GM10266 (cell line): ENCODE results near the gene MLLT11.
A peak's percentile ranks its signal among the peaks of the same experiment; 100 is the strongest.

Source experiments
- DNase-seq: peaks from one replicate; pipeline ENCODE4 v3.0.0; 2012; ENCODE audit errors: extremely low spot score
- TF ChIP-seq, protein P1 (sequence below): IDR thresholded peaks from 2 replicates; pipeline ENCODE4 v1.5.1; 2012; ENCODE audit warnings: mild to moderate bottlenecking, low read depth; ENCODE audit not compliant: control insufficient read depth, insufficient read depth; ENCODE audit errors: missing control alignments

Gene MLLT11

DNA sequence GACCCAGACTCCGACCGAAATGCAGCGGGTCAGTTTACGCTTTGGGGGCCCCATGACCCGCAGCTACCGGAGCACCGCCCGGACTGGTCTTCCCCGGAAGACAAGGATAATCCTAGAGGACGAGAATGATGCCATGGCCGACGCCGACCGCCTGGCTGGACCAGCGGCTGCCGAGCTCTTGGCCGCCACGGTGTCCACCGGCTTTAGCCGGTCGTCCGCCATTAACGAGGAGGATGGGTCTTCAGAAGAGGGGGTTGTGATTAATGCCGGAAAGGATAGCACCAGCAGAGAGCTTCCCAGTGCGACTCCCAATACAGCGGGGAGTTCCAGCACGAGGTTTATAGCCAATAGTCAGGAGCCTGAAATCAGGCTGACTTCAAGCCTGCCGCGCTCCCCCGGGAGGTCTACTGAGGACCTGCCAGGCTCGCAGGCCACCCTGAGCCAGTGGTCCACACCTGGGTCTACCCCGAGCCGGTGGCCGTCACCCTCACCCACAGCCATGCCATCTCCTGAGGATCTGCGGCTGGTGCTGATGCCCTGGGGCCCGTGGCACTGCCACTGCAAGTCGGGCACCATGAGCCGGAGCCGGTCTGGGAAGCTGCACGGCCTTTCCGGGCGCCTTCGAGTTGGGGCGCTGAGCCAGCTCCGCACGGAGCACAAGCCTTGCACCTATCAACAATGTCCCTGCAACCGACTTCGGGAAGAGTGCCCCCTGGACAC, 12.1 kb upstream of the MLLT11 start:
- TF ChIP-seq, protein P1, sequence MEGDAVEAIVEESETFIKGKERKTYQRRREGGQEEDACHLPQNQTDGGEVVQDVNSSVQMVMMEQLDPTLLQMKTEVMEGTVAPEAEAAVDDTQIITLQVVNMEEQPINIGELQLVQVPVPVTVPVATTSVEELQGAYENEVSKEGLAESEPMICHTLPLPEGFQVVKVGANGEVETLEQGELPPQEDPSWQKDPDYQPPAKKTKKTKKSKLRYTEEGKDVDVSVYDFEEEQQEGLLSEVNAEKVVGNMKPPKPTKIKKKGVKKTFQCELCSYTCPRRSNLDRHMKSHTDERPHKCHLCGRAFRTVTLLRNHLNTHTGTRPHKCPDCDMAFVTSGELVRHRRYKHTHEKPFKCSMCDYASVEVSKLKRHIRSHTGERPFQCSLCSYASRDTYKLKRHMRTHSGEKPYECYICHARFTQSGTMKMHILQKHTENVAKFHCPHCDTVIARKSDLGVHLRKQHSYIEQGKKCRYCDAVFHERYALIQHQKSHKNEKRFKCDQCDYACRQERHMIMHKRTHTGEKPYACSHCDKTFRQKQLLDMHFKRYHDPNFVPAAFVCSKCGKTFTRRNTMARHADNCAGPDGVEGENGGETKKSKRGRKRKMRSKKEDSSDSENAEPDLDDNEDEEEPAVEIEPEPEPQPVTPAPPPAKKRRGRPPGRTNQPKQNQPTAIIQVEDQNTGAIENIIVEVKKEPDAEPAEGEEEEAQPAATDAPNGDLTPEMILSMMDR = peak; percentile 52
- DNase-seq = peak; percentile 82

DNA sequence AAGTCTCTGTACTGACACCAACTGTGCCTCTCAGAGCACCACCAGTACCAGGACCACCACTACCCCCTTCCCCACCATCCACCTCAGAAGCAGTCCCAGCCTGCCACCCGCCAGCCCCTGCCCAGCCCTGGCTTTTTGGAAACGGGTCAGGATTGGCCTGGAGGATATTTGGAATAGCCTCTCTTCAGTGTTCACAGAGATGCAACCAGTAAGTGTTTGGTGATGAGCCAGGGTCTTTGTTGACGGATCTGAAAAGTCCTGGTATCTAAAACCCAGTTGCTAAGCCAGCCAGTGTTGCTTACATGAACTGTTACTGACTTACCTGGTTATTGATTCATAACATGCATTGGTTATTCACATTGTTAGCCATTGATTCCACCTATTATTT, 11.6 kb upstream of the MLLT11 start:
- TF ChIP-seq, protein P1 = no peak
- DNase-seq = no peak

DNA sequence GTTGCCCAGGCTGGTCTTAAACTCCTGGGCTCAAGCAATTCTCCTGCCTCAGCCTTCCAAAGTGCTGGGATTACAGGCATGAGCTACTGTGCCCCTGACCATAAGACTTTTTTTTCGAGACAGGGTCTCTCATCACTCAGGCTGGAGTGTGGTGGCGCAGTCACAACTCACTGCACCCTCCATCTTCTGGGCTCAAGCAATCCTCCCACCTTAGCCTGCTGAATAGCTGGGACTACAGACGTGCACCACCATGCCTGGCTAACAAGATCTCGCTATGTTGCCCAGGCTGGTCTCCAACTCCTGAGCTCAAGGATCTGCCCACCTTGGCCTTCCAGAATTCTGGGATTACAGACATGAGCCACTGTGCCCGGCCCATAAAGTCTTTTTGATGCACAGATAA, 10.7 kb upstream of the MLLT11 start:
- TF ChIP-seq, protein P1 = no peak
- DNase-seq = no peak

DNA sequence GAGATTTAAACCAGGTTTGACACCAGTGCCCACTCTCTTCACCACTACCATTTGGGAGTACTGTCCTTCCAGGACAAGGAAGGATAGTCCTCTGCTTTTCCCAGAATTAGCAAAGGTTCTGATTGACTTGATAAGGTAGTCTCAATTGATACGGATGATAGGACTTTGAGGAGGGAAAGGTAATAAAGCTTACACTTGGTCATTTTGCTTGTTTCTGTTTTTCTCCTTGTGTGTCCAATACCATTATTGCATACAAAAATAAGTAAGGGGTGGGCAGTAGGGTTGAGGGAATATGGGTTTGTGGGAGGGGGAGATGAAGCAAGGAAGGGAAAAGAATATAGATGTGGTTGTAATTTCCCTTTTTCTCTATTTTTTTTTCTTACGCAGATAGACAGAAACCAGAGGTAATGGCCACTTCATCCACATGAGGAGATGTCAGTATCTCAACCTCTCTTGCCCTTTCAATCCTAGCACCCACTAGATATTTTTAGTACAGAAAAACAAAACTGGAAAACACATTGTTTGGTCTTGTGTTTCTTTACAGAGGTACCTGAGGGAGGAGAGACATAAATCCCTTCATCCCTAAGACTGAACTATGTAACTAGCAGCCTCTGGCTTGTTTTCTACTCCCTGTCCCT, 10.0 kb upstream of the MLLT11 start:
- no peak for DNase-seq
- TF ChIP-seq, protein P1 = no peak

DNA sequence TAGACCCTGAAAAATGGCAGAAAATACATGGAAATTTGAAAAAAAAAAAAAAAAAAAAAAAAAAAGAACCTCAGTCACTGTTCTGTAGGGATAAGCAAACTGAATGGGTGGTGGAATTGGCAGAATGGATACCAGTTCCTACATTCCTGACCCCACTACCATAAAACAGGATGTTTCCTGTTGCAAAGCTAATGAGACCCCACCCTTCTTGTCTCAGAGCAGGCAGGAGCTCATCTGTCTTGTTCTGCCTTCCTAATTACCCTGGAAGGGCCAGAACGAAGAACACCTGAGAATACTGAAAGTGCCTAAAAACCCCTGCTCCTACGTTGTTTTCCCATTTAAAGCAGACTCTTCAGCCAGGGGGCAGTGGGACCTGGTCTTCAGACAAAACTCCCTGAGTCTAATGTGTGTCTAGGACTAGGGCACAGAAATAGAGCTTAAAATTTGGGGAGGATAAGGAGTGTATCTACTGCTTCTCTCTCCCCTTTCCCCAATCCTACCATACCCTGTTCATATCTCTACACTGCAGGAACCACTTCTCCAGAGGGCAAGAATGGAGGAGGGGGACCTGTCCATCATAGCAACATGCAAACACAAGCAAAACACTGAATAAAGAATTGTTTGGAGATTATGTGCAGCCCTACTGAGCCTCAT, 8.7 kb upstream of the MLLT11 start:
- no peak for DNase-seq
- TF ChIP-seq, protein P1 = no peak

DNA sequence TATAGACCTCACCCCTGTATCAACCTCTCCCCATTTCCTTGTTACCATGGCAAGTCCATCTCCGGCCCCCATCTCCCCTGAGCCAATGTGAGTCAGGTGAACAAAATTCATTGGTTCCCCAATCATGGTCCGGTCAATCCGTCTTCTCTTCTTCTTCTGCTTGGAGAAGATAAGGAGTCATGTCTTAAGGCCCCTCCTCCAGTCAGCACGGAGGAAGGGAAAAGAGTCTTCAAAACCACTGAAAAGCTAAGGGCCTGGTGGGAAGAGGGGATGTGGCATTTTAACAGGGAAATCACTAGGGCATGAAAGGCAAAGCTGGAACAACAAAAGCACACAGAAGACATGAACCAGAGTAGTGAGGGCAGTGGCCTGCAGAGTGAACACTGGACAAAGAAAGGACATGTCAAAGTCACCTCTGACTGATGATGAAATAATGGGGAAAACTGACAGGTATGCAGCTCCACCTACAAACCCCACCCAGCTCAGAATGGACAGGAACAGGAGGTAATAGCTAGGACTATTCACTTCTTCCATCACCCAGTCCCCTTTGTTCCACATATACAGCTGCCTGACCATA, 5.1 kb upstream of the MLLT11 start:
- DNase-seq = no peak
- TF ChIP-seq, protein P1 = no peak
